Right ventricle myocardium inferior (tissue), 1 donor: ENCODE measurements around the gene BEND2. TPM values are rescaled to one million over a fixed set of nuclear protein-coding genes. Genes with fewer than 3 reads are reported as not detected.
"Not testable (repeated sequence)": the region's sequence is repeated elsewhere in the genome, so short reads cannot be mapped to it uniquely, and the experiment has no call there.

Experiments
- ATAC-seq: fragments of 200-7000 bp; cut with Tn5 transposase; one replicate; pipeline ENCODE4 v1.9.1; 2020; ENCODE audit warnings: mild to moderate bottlenecking, moderate library complexity
- DNase-seq: peaks from one replicate; pipeline ENCODE4 v3.0.0; 2021; ENCODE audit errors: missing footprints
- intact Hi-C: fragments of 100-400 bp; cut with DNase I; formaldehyde crosslinking; loops from one replicate; pipeline ENCODE4 v1.11.0; 2022
- long read RNA-seq: library from polyadenylated mRNA; unstranded; transcript quantifications from one replicate; pipeline ENCODE4 v2.0.0, GENCODE V29; 2021
- total RNA-seq: library from RNA; stranded (reverse); fragmentation: NEBNext Ultra II Directional; extraction: Animal tissue kit (Norgen Biotek cat#: 25700); gene quantifications from one replicate; pipeline ENCODE4 v1.2.1, GENCODE V29; 2021
- donor health status: DM: no; HTN: yes; CAD: no; lungs with severe emphysema.

Gene BEND2
- not detected for total RNA-seq
- long read RNA-seq = 0 reads

DNA sequence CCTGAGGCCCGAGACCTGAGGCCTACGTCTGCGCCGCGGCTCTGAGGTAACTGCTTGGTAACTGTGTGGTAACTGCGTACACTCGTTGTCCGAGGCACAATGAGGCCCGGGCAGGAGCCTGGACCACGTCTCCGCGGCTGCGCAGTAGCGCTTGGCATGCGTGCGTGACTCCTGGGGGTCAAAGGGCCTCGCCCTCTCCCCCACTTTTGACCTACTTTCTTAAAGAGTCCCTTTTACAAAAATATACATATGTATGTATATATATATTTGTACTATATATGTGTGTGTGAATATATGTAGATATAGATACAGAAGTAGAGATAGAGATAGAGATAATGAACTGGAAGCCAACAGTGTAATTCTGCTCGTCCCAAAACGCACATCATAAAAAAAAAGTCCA is at the start of gene BEND2:
Gene BEND2 (minus strand): TSS at position 101 of the 400 bp plus-strand sequence. CDS start 136 bp downstream, outside the sequence.
- ATAC-seq (no peak), DNase-seq (no peak)
- intact Hi-C loops = no loop called here

DNA sequence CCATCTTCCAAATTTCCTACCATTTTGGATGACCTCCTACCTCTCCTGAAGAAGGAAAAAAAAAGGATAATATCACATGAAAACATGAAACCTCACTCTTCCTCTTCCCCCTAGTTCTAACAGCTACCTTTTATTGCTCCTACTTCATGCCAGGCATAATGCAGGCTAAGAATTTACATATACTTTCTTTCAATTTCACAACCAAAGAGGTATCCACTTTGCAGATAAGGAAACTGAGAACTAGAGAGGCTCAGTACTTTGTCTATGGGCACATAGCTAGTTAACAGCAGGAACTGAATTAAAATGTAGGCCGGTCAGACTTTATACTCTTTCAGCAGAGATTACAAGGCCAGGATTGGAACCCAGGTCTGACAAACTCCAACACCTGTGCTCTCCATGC is 34.4 kb upstream of the BEND2 start:
- ATAC-seq (no peak), DNase-seq (no peak)
- intact Hi-C loops = no loop called here

DNA sequence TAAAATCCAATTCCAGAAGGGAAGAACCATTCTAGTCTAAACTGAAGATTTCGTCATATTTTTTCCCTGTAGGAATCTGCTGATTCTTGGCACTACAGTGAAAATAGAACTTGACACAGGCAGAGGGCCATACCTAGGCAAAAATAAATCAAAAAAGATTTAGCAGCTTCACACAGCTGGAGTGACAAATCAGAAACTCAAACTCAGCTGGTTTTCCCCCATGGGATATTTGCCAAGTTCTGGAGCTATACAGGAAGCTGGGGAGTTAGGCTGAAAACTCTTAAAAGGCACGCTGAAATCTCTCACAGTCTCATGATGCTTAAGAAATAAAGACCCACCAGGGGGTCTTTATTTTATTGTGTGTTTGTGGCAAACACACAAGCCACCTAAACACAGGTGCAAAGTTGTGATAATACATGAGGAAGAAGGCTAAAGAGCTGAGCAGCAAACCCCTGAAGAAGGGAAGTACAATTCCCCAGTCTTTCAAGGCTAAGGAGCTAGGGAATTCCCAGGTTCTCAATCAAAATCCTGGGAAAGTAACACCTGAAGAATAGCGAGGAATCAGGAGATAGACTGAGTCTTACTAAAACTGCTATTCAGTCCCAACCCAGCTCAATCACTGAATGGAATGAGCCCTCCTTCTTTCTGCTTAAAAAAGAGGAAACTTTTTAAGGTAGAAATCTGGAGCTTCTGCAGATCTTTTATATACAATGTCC is 32.1 kb upstream of the BEND2 start:
- intact Hi-C loops = no loop called here
- DNase-seq = no peak
- no peak for ATAC-seq

DNA sequence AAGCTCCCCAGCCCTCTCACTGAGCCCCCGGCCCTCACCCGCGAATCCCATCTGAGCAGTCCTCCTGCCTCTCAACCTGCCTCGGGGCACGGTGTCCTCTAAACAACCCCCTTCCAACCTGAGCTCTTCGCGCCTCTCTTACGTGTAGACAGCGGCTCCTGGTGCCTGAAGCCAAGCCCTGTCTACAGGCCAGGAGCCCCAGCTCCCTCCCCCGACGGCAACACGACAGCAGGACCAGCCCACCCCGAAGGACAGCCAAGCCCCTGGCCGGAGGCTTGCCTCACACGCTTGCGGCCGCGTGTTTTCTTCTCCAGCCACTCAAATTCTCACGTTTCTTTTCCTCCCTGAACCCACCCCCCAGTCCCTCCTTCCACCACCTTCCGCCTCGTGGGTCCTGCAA is 9.0 kb upstream of the BEND2 start:
- ATAC-seq, DNase-seq, intact Hi-C loops: not testable (repeated sequence)

DNA sequence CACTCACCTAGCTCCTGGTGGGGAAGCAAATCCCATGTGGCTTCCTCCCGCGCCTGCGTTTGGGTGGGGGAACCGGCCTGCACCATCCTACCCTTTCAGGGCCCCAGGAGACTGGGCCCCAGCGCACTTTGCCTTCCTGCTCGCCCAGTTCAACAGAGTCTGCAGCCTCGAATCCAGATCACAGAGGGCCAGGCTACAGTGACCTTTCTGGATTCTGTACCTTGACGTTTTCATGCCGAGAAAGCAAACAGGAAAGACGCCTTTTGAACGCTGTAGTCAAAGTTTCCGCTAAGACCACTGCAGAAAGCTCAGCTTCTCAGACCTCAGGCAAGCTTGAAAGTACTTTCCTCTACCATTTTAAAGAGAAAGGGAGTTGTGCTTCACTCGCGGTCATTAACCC is 7.4 kb upstream of the BEND2 start:
- no peak for ATAC-seq
- DNase-seq = no peak
- intact Hi-C loops = no loop called here

DNA sequence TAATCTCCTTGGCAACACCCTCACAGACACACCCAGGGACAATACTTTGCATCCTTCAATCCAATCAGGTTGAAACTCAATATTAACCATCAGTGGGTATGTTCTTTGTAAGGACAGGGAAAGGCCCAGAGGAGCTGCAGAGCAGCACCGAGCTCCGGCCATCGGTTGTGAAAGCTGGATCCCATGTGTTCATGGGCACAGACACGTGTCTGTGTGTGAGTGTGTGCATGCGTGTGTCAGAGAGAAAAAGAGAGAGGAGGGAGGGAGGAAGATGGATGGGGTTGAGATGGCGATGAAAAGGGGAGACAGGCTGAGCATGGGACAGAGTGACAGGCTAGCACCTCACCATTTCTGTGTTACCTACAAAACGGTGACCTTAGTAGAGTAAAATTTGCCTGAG is 6.8 kb upstream of the BEND2 start:
- no peak for DNase-seq
- intact Hi-C loops = no loop called here
- no peak for ATAC-seq

DNA sequence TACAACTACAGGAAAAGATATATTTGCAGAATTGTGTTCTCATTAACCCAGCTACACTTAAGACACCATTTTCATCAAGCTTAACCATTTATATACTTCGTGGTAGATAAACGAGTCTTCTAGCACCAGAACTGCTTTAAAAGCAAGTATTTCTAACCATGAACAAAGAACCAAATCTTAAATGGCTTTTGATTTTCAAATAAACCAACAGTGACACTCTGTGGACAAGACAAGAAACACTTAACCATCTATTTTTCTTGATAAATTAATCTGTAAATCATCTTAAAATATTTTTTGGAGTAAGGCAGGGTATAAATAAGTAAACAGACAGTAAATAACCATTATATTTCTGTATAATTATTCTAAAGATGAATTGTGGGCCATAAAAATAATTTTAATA is 10.2 kb downstream of the BEND2 start:
- intact Hi-C loops = no loop called here

DNA sequence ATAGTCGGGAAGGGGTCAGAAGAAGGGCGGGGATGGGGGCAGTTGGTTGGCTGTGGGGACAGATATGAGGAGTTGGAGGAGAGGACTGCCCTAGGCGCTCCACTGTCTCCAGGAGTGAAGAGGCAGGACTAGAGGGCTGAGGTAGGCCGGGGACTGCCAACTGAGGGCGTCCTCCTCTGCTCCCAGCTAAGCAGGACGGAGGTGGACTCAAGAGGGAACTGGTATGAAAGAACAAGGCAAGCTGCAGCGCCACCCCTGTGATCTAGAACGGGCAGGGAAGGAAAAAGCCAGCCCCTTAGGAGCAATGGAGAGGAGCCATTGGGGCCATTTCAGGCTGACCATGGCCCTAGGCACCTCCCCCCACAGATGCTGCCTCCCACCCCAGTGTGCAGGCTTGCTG is 14.0 kb downstream of the BEND2 start:
- intact Hi-C loops = loop anchor here (10.0 kb wide), 3 partner anchors 262 to 422 kb away; no protein-coding TSS in a partner anchor
- no peak for DNase-seq
- ATAC-seq = no peak

More for the DNA sequence above, 10.2 kb downstream of the BEND2 start:
- DNase-seq = no peak
- ATAC-seq = no peak

DNA sequence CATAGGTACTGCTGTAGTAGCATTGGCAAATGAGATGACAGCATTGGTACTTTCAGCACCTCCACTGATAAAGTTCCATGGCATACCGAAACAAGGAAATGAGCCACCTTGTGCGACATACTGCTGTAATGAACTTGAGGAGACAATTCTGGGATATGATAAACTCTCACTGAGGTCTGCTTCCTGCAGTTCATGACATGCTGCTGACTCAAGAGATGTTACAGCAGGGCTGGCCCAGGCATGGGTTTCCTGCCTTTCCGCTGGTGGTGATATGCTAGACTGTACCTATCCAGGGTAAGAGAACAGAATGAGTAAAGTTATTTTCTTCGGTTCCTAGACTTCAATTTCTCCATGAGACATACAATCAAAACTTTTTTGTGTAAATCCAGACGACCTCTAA is 17.1 kb downstream of the BEND2 start:
- ATAC-seq = no peak
- intact Hi-C loops = loop anchor here (10.0 kb wide), 3 partner anchors 259 to 419 kb away; no protein-coding TSS in a partner anchor
- DNase-seq = no peak

DNA sequence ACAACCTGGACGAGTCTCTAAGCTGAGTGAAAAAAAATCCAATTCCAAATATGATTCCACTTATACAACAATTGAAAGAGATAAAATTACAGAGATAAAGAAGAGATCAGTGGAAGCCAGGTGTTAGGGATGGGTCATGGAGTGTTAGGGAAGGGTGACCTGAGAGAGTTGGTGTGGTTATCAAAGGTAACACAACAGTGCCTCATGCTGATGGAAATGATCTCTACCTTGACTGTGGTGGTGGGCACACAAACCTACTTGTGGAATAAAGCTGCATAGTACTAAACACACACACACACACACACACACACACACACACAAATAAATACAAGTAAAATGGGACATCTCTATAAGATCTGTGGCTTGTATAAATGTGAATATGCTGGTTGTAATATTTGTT is 26.0 kb downstream of the BEND2 start:
- DNase-seq (no peak), ATAC-seq (no peak)
- intact Hi-C loops = no loop called here

DNA sequence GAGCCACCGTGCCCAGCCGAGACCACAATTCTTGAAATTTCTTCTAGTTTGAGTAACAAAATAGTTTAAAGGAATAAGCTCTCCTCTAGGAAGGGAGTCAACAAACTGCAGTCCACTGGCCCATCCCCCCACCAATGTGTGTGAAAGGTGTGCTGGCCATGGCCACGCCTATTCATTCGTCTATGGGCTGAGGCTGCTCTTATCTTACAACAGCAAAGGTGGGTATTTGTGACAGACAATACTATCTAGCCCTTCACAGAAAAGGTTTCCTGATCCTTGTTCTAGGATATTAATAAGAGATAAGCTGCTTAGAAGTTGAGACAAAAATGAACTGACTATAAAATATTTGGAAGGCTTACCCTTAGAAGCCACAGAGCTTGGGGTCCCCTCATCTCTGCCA is 41.2 kb downstream of the BEND2 start:
- intact Hi-C loops = no loop called here
- DNase-seq (no peak), ATAC-seq (no peak)

DNA sequence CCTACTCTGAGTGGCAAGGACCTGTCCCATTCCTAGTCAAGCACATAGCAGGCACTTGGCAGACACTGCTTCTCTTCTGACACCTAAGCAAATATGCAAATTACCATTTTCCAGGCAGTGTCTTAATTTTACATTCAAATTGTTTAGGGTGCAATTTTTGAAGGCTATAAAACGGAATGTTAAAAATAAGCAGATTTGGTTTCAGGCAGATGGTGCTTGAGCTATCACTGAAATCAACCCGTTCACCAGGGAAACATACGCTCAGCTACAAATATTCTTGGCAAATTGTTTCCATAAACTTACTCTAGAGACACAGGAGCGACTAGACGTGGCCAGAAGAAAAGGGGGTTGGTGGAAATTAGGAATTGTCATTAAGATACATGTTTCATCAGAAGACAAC is 45.7 kb downstream of the BEND2 start:
- intact Hi-C loops = no loop called here
- no peak for ATAC-seq
- DNase-seq = no peak

DNA sequence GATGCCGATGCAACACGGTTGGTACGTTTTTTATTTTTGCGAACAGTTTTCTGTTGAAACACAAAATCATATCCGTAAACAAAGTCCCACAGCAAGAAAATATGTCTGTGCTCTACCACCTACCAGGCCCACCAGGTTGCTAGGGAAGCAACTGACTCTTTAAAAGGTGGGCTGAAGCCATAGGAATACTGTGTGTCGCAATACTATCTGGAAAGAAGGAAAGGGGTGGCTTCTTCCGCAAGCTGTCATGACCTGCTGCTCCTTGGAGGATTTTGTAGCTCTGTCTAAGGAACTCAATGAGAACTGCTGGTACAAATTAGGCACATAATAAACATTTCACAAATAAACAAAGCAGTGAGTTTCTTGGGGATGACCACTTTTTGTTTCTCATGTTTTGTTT is 46.5 kb downstream of the BEND2 start:
- intact Hi-C loops = no loop called here
- no peak for ATAC-seq
- no peak for DNase-seq

DNA sequence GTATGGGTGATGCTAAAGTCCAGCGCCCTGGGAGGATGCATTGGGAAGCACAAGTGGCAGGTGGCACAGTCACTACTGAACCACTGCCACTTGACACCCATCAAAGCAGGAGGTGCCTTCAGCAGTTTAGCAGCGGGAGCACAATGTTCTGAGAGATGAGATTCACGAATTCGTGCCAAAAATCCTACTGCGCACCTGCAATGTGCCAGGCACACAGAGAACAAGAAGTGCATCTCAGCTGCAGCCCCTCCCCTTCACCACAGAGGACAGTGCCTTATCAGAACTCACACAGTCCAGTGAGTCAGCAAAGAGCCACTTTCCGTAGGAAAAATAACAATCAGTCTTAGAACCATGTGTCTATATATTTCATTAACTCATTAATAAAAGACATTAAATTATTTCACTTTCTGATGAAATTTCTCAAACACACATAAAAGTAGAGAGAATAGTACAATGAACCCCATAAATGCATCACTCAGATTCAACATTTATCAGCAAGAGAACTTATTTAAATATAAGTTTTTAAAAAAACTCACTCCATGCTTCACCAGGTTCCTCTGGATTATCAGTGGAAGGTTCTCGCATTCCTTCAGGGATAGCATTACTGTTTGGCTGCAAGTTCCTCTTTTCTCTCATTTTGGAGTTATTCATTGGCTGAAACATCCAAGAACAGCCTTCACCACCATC is 47.0 kb downstream of the BEND2 start:
- DNase-seq (peak; percentile 44), ATAC-seq (peak; percentile 96)
- intact Hi-C loops = loop anchor here (2.0 kb wide), 1 partner anchor 23 kb away; no protein-coding TSS in a partner anchor

DNA sequence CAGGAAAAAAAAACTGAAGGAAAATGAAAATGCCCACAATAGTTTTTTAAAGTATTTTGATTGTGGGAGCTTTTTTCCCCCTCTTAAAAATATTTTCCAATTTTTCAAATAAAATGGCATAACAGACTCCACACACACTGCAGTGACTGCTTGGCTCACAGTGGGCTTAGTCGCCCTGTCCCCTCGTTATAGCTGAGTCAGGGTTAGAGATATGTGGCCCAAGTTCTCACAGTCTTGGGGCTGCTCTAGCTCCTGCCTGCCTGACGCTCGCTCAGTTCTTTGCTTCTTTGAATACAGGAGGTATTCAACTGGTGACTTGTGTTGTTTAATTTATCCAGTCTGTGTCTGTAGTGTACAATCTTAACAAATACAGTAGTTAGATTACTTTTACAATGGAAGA is 47.7 kb downstream of the BEND2 start:
- ATAC-seq (no peak), DNase-seq (no peak)
- intact Hi-C loops = loop anchor here (2.0 kb wide), 1 partner anchor 22 kb away; no protein-coding TSS in a partner anchor

DNA sequence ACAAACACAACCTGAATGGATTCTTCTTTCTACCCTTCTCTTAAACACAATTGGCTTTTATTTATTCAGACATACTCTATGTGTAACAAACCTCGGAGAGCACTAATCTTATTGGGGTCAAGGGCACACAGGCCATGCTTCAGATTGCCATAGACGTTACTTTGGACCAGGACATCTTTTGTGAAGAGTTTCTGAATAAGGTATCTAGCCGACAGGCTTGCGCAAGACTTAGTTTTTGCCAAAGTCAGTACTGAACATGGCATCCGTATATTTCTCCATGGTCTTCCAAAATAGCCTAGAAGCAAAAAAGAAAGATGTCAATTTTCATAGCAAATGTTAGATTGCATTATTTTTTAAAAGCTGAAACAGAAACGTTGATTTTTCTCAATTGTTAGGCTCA is 49.8 kb downstream of the BEND2 start:
- no peak for DNase-seq
- intact Hi-C loops = no loop called here

DNA sequence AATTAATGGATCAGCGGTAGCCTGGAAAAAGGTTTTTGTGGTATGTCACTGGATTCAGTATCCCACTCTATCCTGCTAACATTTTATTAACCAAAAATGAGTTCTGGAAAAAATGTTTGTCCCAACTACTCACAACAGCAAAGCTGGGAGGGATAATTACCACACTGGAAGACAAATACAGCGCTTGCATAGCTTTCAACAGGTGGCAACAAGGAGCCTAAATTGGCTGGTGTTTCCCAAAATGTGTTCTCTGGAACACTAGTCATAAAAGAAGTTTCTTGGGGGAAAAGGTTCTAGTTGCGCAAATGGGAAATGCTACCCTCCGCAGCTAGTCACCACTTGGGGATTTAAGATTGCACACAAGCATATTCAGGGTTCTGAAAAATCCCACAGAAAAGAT is 54.6 kb downstream of the BEND2 start:
- intact Hi-C loops = no loop called here
- DNase-seq (no peak), ATAC-seq (no peak)

More for the DNA sequence above, 49.8 kb downstream of the BEND2 start:
- ATAC-seq = no peak

DNA sequence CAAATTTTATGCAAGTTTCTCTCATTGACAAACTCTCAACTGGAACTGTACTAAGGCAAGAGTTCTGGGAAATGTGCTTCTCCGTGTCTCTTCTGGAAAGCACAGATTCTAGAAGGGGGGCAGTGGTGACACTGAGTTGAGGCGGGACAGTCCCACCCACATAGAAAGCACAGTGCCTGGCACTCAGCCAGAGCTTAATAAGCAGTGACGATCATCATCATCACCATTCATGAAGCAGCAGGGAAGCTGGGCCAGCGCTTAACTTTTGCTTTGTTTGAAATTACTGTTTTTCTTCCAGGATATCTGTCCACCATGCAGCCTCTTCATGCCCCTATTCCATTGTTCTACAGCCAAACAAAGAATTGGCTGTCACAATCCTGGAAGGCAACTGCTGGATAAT is 60.3 kb downstream of the BEND2 start:
- intact Hi-C loops = no loop called here
- no peak for ATAC-seq
- no peak for DNase-seq

DNA sequence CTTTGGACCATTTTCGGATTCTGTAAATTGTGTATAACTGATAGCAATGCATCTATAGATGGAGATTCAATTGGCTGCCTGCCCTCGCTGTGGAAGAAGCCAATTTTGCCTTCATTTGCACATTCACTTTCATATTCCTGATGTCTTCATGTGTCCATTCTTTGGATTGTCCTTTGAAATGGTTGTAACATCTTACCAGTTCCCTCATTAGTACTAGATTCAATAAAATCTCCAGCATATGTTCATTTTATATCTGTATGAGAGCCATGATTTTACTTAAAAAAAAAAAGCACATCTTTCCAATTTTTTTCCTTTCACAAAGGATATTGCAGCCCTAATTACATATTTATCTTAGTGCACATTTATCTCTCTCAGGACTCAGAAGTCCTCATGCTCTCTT is 61.7 kb downstream of the BEND2 start:
- ATAC-seq (no peak), DNase-seq (no peak)
- intact Hi-C loops = no loop called here

DNA sequence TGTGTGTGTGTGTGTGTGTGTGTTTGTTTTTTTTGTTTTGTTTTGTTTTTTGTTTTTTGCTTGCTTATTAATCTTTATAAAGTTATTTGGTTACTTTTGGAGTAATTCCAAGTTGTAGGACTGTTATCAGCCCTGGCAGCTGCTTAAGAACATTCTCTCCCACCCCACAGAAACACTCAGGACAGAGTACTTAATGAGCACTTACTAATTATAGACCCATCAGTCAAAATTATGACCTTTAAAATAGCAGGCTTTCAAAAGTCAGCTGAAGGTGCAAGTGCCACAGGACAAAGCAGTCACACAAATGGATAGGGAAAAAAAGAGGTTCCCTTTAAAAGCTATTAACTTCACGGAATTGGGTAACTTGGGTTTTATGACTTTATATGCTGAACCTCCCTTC is 69.0 kb downstream of the BEND2 start:
- intact Hi-C loops = loop anchor here (2.0 kb wide), 1 partner anchor 21 kb away; no protein-coding TSS in a partner anchor
- ATAC-seq (peak; percentile 85), DNase-seq (no peak)
